ENCODE measurements around the gene NF1. TPM values are rescaled to one million over a fixed set of nuclear protein-coding genes. Genes with fewer than 3 reads are reported as not detected.

The NF1 gene
- total and polyA plus RNA-seq, 5 donors, result 7.2 to 60.8 (median 46.1) TPM

- ATAC-seq, result no peak
- WGBS, result 77% methylated on average over 15 of the region's 15 CpGs
Observed at GRCh38 chr17:31413081-31413799, 318.5 kb downstream of the NF1 start.

GRCh38 chr17:31413874-31414549 is 319.2 kb downstream of the NF1 start:
- ATAC-seq, result peak; percentile 36 to 65
- no peak overlapping the region for H3K4me3 ChIP-seq (ENCODE audit: low read length)
- H3K4me1 ChIP-seq (ENCODE audit: control insufficient read depth, insufficient read depth, low read length), result peaks cover 11% of the 10 kb centered on the region
- peak in 1 of 3 donors; percentile 70 for DNase-seq
- intact Hi-C loops (cut with DNase I), result no loop called here
- no peak overlapping the region for H3K27ac ChIP-seq (ENCODE audit: low read length)
- H3K9me3 ChIP-seq (ENCODE audit: control insufficient read depth, low read length), result no peaks in the 10 kb centered on the region
- no peaks in the 10 kb centered on the region for H3K27me3 ChIP-seq (ENCODE audit: control insufficient read depth, insufficient read depth)
- 32% methylated on average over 12 of the region's 12 CpGs for WGBS

More at GRCh38 chr17:31413081-31413799, 318.5 kb downstream of the NF1 start:
- intact Hi-C loops (cut with DNase I), result no loop called here
- no peaks in the 10 kb centered on the region for H3K27me3 ChIP-seq (ENCODE audit: control insufficient read depth, insufficient read depth)
- no peak overlapping the region for H3K27ac ChIP-seq (ENCODE audit: low read length)
- DNase-seq, result no peak
- H3K9me3 ChIP-seq (ENCODE audit: control insufficient read depth, low read length), result no peaks in the 10 kb centered on the region
- H3K4me1 ChIP-seq (ENCODE audit: control insufficient read depth, insufficient read depth, low read length), result peaks cover 11% of the 10 kb centered on the region
- no peak overlapping the region for H3K4me3 ChIP-seq (ENCODE audit: low read length)

GRCh38 chr17:31414550-31414918 is 319.8 kb downstream of the NF1 start:
- DNase-seq (peak in 1 of 3 donors; percentile 46), ATAC-seq (no peak)
- Histone ChIP-seq H3K4me3 (ENCODE audit: low read length) (no peak overlapping the region), H3K27me3 (ENCODE audit: control insufficient read depth, insufficient read depth) (no peaks in the 10 kb centered on the region), H3K4me1 (ENCODE audit: control insufficient read depth, insufficient read depth, low read length) (peaks cover 11% of the 10 kb centered on the region), H3K27ac (ENCODE audit: low read length) (no peak overlapping the region), H3K9me3 (ENCODE audit: control insufficient read depth, low read length) (no peaks in the 10 kb centered on the region)
- intact Hi-C loops (cut with DNase I), result no loop called here
- 87% methylated on average over 6 of the region's 6 CpGs for WGBS

- Histone ChIP-seq H3K4me1 (ENCODE audit: control insufficient read depth, insufficient read depth, low read length) (peaks cover 11% of the 10 kb centered on the region), H3K27me3 (ENCODE audit: control insufficient read depth, insufficient read depth) (no peaks in the 10 kb centered on the region), H3K4me3 (ENCODE audit: low read length) (no peak overlapping the region), H3K9me3 (ENCODE audit: control insufficient read depth, low read length) (no peaks in the 10 kb centered on the region), H3K27ac (ENCODE audit: low read length) (no peak overlapping the region)
- DNase-seq, result peak in 2 of 3 donors; percentile 21 to 58
- no peak for ATAC-seq
- WGBS, result 64% methylated on average over 7 of the region's 7 CpGs
- intact Hi-C loops (cut with DNase I), result no loop called here
Observed at GRCh38 chr17:31415004-31415454, 320.3 kb downstream of the NF1 start.

- WGBS, result 82% methylated on average over 22 of the region's 22 CpGs
- ATAC-seq, result no peak
- Histone ChIP-seq H3K4me3 (ENCODE audit: low read length) (no peak overlapping the region), H3K4me1 (ENCODE audit: control insufficient read depth, insufficient read depth, low read length) (peaks cover 11% of the 10 kb centered on the region), H3K27me3 (ENCODE audit: control insufficient read depth, insufficient read depth) (no peaks in the 10 kb centered on the region), H3K27ac (ENCODE audit: low read length) (no peak overlapping the region), H3K9me3 (ENCODE audit: control insufficient read depth, low read length) (no peaks in the 10 kb centered on the region)
- no peak for DNase-seq
- intact Hi-C loops (cut with DNase I), result no loop called here
Observed at GRCh38 chr17:31415640-31416502, 321.1 kb downstream of the NF1 start.

GRCh38 chr17:31416503-31416923 is 321.7 kb downstream of the NF1 start:
- H3K4me1 ChIP-seq (ENCODE audit: control insufficient read depth, insufficient read depth, low read length), result peaks cover 11% of the 10 kb centered on the region
- H3K27me3 ChIP-seq (ENCODE audit: control insufficient read depth, insufficient read depth), result no peaks in the 10 kb centered on the region
- DNase-seq (peak; percentile 78 to 86 (median 81)), ATAC-seq (peak; percentile 74 to 83)
- no peaks in the 10 kb centered on the region for H3K9me3 ChIP-seq (ENCODE audit: control insufficient read depth, low read length)
- 38% methylated on average over 10 of the region's 10 CpGs for WGBS
- H3K4me3 ChIP-seq (ENCODE audit: low read length), result no peak overlapping the region
- intact Hi-C loops (cut with DNase I), result no loop called here
- no peak overlapping the region for H3K27ac ChIP-seq (ENCODE audit: low read length)

- DNase-seq, result no peak
- ATAC-seq, result no peak
- Histone ChIP-seq H3K9me3 (ENCODE audit: control insufficient read depth, low read length) (no peaks in the 10 kb centered on the region), H3K27me3 (ENCODE audit: control insufficient read depth, insufficient read depth) (no peaks in the 10 kb centered on the region), H3K4me1 (ENCODE audit: control insufficient read depth, insufficient read depth, low read length) (peaks cover 11% of the 10 kb centered on the region), H3K27ac (ENCODE audit: low read length) (no peak overlapping the region), H3K4me3 (ENCODE audit: low read length) (no peak overlapping the region)
- intact Hi-C loops (cut with DNase I), result no loop called here
- WGBS, result 79% methylated on average over 10 of the region's 10 CpGs
Observed at GRCh38 chr17:31417051-31417792, 322.4 kb downstream of the NF1 start.

GRCh38 chr17:31418773-31419350 is 324.1 kb downstream of the NF1 start:
- no peaks in the 10 kb centered on the region for H3K9me3 ChIP-seq (ENCODE audit: control insufficient read depth, low read length)
- intact Hi-C loops (cut with DNase I), result no loop called here
- ATAC-seq, result no peak
- H3K27me3 ChIP-seq (ENCODE audit: control insufficient read depth, insufficient read depth), result no peaks in the 10 kb centered on the region
- H3K27ac ChIP-seq (ENCODE audit: low read length), result no peak overlapping the region
- H3K4me1 ChIP-seq (ENCODE audit: control insufficient read depth, insufficient read depth, low read length), result peaks cover 10% of the 10 kb centered on the region
- WGBS, result 36% methylated on average over 6 of the region's 6 CpGs
- DNase-seq, result no peak
- no peak overlapping the region for H3K4me3 ChIP-seq (ENCODE audit: low read length)

GRCh38 chr17:31422443-31422842 is 327.7 kb downstream of the NF1 start:
- Histone ChIP-seq H3K9me3 (ENCODE audit: control insufficient read depth, low read length) (no peaks in the 10 kb centered on the region), H3K27ac (ENCODE audit: low read length) (no peak overlapping the region), H3K4me3 (ENCODE audit: low read length) (no peak overlapping the region), H3K27me3 (ENCODE audit: control insufficient read depth, insufficient read depth) (no peaks in the 10 kb centered on the region), H3K4me1 (ENCODE audit: control insufficient read depth, insufficient read depth, low read length) (peaks cover 2% of the 10 kb centered on the region)
- intact Hi-C loops (cut with DNase I), result no loop called here
- DNase-seq, result no peak
- 83% methylated on average over 3 of the region's 3 CpGs for WGBS
- ATAC-seq, result no peak

- no peak overlapping the region for H3K27ac ChIP-seq (ENCODE audit: low read length)
- intact Hi-C loops (cut with DNase I), result no loop called here
- DNase-seq (no peak), ATAC-seq (no peak)
- peaks cover 2% of the 10 kb centered on the region for H3K4me1 ChIP-seq (ENCODE audit: control insufficient read depth, insufficient read depth, low read length)
- H3K27me3 ChIP-seq (ENCODE audit: control insufficient read depth, insufficient read depth), result no peaks in the 10 kb centered on the region
- no peak overlapping the region for H3K4me3 ChIP-seq (ENCODE audit: low read length)
- WGBS, result 39% methylated on average over 5 of the region's 5 CpGs
- no peaks in the 10 kb centered on the region for H3K9me3 ChIP-seq (ENCODE audit: control insufficient read depth, low read length)
Observed at GRCh38 chr17:31424944-31425281, 330.1 kb downstream of the NF1 start.

Measured in right cardiac atrium (tissue), 5 donors.